Tongue (tissue), 2 donors: ENCODE data around the gene MEX3D. TPM values are rescaled to one million over a fixed set of nuclear protein-coding genes. Genes with fewer than 3 reads are reported as not detected.

Experiments
- DNase-seq: peaks from one replicate; pipeline ENCODE4 v3.0.0-alpha.2; 2015
- total RNA-seq: library from RNA; depleted of rRNA; stranded (reverse); fragments of >200 nt; gene quantifications from one replicate; pipeline ENCODE4 v1.2.3, GENCODE V29; 2014

The MEX3D gene
- total RNA-seq, result 27.3 TPM

DNA sequence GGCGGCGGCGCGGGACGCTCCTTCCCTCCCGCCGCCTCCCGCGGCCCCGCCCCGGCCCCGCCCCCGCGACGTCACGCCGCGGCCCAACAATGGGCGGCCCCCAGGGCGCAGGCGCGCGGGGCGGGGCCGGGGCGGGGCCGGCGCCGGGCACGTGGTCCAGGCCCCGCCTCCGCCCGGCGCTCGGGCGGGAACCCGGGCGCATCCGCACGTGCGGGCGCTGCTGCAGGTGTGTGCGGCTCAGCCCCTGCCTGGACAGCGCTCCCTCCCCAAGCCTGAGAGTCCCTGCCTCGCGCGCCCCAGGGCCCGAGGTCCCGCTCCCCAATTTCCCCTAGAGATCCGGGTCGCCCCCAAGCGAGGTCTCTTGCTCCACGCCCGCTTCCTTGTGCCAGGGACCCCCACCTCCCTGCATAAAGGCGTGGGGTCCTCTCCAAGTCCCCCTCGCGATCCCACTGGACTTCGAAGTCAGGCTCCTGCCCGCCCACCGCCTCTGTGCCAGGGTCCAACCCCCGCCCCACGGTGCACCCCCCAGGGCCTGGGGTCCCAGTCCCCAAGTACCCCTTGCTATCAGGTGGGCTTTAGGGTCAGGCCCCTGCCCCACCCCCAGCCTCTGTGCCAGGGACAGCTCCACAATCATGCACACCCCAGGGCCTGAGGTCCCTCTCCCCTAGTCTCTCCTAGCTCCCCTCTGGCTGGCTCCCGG is at the start of gene MEX3D:
MEX3D (minus strand) TSS at position 6 of the 700 bp plus-strand sequence. CDS start 267 bp downstream, outside the sequence.
- DNase-seq, result peak; percentile 91

DNA sequence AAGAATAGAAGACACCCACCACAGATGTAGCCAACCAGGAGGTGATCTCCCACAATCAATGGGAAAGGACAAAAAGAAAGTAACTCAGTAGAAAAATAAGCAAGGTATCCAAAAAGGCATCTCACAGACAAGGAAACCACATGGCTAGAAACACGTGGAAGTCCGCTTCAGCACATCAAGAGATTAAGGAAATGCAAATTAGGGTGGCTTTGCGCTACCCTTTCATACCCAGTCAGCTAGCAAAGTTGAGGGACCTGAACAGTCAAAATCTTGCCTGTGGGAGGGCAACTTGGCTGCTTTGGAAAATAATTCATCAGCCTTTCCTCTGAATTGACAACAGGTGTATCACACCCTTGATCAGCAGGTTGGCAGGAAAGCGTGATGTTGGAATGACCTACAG is 48.8 kb upstream of the MEX3D start:
- DNase-seq, result no peak

- DNase-seq, result no peak
Measured at GRCh38 chr19:1616396-1616795, 48.3 kb upstream of the MEX3D start.

DNA sequence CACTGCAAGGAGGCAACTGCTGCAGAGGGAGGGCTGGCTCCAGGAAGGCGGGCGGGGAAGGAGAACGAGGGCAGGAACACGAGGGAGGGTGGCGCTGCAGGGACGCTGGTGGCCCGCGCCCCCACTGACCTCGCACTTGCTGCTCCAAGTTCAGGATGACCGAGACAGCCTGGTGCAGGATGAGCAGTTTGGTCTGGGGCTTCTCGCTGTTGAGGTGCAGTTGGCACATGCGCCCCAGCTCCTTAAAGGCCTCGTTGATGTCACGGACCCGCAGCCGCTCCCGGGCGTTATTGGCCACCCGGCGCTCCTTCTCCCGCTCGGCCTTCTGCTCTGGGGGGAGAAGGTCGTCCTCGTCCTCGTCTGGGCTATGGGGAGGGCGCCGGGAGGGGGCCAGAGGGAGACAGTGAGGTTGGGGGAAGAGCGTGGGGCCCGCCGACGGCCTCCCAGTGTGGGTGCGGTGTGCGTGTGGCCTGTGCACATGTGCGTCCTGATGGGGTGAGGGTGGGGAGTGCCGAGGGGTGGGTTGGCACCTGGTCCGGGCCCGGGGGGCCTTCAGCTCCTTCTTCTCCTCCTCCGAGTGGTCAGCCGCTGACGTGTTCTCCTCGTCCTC is 47.1 kb upstream of the MEX3D start:
- DNase-seq, result no peak

DNA sequence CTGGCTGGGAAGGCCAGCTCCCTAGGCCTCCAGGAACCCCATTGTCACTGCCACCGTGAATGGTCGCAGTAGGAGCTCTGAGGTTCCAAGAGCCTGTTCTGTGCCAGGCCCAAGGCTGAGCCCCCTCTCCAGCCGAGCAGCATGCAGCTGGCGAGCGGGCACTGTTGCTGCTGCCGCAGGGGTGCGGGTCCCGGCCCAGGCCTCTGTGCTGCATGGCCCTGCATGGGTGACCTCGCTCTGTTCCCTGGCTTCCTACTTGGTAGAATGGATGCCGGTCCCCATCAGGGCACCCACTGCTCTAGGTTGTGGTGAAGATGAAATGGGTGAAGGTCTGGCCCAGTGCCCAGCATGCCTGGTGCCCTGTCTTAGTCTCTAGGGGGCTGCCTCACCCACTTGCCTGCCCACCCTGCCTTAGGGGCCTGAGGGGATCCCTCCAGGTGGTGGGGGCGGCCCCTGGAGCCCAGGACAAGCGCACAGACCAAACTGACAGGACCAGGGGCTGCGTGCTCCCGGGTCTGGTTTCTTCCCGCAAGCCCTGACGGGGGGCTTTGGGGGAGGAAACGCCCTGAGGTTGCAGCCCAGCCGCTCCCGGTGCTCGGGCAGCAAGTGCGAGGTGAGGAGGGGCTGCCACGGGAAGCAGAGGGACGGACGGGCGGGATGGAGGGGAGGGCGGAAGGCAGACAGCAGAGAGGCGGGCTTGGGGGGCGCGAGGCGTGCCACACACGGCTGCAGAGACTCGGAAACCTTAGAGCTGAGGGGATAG is 45.9 kb upstream of the MEX3D start:
- DNase-seq, result no peak

DNA sequence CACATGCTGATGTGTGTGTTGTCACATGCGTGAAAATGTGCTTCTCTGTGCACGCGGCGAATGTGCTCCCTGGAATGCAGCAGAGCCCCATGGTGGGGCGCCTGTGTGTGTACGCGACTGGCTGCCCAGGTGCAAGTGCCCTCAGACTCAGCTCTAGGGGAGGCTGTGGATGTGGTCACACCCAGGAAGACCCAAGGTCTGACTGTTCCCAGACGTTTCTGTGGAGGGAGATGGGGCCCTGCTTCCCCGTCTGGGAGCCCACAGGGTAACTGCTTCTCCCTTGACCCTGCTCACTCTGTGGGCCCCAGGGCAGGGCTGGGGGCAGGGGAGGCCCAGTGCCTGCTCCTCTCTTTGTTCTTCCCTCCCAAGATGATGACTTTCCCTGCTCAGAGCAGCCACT is 45.0 kb upstream of the MEX3D start:
- DNase-seq, result no peak

DNA sequence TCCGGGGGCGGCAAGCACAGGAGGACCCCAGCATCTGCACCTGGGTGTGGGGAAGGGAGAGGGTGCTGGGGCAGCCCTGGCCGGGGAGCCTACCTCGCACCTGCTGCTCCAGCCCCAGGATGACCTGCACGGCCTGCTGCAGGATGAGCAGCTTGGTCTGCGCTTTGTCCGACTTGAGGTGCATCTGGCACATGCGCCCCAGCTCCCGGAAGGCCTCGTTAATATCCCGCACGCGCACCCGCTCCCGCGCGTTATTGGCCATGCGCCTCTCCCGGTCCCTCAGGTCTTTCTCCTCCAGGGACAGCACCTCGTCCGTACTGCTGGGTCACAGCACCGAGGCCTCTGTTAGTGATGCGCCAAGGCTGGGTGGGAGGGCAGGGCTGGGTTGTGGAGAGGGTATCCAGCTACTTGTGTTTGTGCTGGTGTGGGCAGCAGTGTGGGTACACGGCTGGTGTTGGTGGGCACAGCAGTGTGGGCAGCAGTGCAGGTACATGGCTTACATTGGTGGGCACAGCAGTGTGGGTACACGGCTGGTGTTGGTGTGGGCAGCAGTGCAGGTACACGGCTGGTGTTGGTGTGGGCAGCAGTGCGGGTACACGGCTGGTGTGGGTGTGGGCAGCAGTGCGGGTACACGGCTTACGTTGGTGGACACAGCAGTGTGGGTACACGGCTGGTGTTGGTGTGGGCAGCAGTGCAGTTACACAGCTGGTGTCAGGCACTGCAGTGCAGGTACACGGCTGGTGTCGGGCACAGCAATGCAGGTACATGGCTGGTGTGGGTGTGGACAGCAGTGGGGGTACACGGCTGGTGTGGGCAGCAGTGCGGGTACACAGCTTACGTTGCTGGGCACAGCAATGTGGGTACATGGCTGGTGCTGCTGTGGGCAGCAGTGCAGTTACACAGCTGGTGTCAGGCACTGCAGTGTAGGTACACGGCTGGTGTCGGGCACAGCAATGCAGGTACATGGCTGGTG is 44.3 kb upstream of the MEX3D start:
- DNase-seq, result no peak

- DNase-seq, result no peak
Measured at GRCh38 chr19:1611353-1611752, 43.2 kb upstream of the MEX3D start.

- DNase-seq, result no peak
Measured at GRCh38 chr19:1610579-1610978, 42.5 kb upstream of the MEX3D start.

- no peak for DNase-seq
Measured at GRCh38 chr19:1609680-1610474, 41.8 kb upstream of the MEX3D start.

DNA sequence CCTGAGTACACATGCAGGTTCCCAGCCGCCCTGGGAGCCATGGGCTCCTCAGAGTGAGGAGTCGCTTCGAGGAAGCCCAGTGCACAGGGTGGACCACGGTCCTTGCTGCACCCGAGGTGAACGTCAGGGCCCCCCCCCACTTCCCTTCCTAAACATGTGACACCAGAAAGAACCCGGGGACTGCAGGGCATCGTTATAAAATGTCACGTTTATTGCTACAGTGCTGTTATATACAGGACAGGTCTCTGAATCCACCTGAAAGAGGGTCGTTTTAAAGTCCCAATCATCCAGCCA is 40.9 kb upstream of the MEX3D start:
- DNase-seq, result no peak

DNA sequence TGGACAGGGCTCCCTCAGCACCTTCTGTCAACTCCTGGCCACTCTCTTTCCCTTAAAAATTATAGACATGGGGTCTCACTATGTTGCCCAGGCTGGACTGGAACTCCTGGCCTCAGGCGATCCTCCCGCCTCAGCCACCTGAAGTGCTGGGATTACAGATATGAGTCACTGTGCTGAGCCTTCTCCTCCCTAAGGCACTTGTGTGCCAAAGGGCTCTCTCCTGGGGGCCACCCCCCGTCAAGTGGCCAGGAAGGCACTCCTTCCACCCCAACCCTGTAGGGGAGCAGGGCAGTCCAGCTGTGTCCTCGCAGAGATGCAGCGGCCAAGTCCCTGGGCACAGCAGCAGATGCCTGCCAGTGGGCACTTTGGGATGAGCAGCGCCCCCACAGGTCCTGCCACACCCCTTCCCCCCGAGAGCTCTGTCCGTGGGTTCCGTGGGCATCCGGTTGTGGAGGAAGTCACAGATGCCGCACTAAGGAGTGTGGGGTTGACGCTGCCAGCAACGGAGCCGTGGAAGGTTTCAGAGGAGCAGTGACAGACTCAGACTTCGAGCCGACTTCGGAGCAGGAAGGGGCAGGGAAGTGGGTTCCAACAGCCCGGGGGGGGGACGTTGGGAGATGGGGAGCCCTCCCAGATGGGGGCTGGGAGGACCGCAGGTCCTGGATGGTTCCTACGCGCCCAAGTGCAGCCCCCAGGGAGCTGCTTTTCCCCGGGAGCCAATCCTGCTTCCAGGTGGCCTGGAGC is 40.4 kb upstream of the MEX3D start:
- no peak for DNase-seq

DNA sequence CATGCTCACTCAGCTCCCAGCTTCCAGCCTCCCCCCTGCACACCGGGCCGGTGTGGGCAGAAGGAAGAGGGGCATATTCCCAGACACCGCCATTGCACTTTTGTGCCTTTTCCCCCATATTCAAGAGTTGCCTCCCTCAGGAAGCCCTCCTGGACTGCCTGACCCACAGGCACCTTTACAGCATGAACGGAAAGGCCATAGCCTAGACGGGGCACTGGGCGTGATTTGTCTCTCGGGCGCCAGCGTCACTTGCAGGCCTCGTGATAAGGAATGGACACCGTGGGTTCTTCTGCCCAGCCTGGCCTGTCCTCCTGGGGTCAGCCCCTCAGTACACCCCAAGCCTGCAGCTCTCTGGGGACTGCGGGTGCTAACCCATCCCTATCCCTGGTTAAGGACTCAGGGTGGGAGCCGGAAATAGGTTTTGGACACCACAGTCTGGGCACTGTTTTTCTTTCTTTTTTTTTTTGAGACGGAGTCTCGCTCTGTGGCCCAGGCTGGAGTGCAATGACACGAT is 38.1 kb upstream of the MEX3D start:
- no peak for DNase-seq

- peak; percentile 98 for DNase-seq
Measured at GRCh38 chr19:1605236-1606137, 37.4 kb upstream of the MEX3D start, which contains the start of gene UQCR11. TSS of gene UQCR11 (minus strand) at chr19:1605462. CDS start at chr19:1605409, 53 bp downstream.

DNA sequence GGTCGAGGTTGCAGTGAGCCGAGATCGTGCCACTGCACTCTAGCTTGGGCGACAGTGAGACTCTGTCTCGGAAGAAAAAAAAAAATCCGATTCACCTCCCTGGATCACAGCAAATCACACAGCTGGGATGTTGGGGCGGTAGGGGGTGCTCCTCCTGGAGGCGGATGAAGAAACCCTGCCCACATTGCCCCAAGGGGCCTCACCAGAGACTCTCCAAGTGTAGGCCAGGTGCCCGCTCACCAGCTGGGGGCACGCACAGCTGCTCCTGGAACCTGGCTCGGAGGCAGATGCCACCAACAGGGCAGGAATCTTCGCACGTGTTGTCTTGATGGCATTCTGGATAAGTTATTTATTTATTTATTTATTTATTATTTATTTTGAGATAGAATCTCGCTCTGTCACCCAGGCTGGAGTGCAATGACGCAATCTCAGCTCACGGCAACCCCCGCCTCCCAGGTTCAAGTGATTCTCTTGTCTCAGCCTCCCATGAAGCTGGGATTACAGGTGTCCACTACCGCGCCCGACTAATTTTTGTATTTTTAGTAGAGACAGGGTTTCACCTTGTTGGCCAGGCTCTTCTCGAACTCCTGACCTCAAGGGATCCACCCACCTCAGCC is 34.1 kb upstream of the MEX3D start:
- no peak for DNase-seq

- no peak for DNase-seq
Measured at GRCh38 chr19:1601613-1602064, 33.5 kb upstream of the MEX3D start.

DNA sequence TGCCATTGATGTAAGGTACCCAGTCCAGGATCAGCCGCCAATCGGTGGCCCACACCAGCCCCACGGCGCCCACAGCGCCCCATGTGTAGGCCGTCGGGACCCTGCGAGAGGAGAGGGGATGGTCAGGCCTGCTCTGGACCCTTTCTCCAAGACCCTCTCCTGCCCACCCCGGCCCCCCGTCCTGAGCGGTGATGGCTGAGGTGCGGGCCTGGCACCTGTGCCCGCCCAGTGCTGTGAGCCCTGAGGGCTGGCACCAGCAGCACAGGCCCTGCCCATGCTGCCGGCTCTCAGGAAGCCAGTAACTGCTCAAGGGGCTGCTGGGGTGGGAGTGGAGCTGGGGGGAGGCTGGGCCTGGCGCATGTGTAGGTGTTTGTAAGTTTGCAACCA is 31.3 kb upstream of the MEX3D start:
- DNase-seq, result no peak

DNA sequence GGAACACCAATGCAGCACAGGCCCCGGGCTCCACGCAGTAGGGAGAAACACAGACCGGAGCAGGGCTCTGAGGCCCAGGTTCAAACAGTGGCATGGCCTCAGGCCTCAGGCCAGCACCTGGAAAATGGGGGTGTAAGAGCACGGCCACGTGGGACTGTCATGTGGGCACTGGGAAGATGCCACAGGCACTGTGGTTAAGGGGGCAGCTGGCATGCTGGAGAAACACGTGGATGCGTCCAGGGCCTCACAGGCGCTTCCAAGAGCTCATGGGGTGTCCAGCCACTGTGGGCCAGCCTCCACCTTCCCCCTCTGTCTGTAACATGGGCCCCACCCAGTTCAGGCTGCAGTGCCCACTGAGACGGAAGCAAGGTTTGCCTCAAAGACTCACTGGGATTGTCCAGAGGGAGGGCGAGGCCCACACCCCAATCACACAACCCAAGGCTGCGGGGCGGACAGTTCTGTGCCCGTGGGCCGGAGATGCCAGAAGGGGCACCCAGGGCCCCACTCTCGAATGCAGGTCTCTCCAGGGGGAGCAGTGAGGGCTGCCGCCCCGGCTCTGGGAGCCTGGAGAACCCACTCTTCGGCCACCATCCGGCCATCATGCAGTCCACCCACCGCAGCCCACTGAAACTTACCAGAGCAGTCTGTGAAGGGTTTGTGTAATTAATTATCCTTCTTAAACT is 30.8 kb upstream of the MEX3D start:
- DNase-seq, result no peak

DNA sequence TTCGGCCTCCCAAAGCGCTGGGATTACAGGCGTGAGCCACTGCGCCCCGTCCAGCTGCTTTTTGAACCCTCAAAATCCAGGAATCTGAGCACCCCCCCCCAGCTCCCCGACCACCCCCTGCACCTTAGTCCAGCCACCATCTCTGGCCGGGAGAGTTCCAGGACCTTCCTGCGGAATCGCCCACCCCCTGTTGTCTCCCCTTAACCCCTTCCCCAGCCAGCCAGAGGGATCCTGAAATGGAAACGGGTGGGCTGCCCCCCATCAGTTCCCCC is 25.3 kb upstream of the MEX3D start:
- no peak for DNase-seq
